ENCODE data around the gene TIMP2. TPM values are rescaled to one million over a fixed set of nuclear protein-coding genes. Genes with fewer than 3 reads are reported as not detected.

The TIMP2 gene
- total and polyA plus RNA-seq, 2 of the 8 experiments (the other 6 are each of a cell fraction or from before 2014, with no cell fraction given), result 18.2 to 43.3 TPM

GRCh38 chr17:78857266-78857665, 67.9 kb downstream of the TIMP2 start (continued):
- no peak for TF ChIP-seq CHD7 (IDR thresholded peaks at IDR 0.05; ENCODE audit: insufficient replicate concordance, low read length)
- no peak for TF ChIP-seq CTCF (IDR thresholded peaks at IDR 0.05; ENCODE audit: control extremely low read depth in 1 of 3, insufficient read depth in 1 of 3, low read depth in 1 of 3, low read length in 3 of 3)
- no peak for TF ChIP-seq SIRT6 (IDR thresholded peaks at IDR 0.05; ENCODE audit: low read length)
- TF ChIP-seq CHD1 (IDR thresholded peaks at IDR 0.05; ENCODE audit: low read depth, low read length), result no peak
- TF ChIP-seq NRF1 (IDR thresholded peaks at IDR 0.05; ENCODE audit: low read depth, low read length), result no peak
- no peak for TF ChIP-seq SP1 (IDR thresholded peaks at IDR 0.05; ENCODE audit: low read depth, low read length)
- TF ChIP-seq SIX5 (IDR thresholded peaks at IDR 0.05; ENCODE audit: low read depth, low read length), result no peak
- TF ChIP-seq PHF8 (conservative IDR thresholded peaks at IDR 0.05; ENCODE audit: low read depth, low read length), result no peak
- no peak for TF ChIP-seq SP2 (IDR thresholded peaks at IDR 0.05; ENCODE audit: low read length)
- no peak for TF ChIP-seq POLR2AphosphoS5 (IDR thresholded peaks at IDR 0.05; ENCODE audit: low read depth, low read length)
- TF ChIP-seq TCF12 (IDR thresholded peaks at IDR 0.05; ENCODE audit: low read depth, low read length), result no peak

All from H1 (cell line).